GM18526 (cell line): ENCODE measurements around the gene ARHGAP33.

Source experiments
- POLR2A ChIP-seq: IDR thresholded peaks from 3 replicates; pipeline ENCODE4 v1.6.1; 2011; ENCODE audit not compliant: insufficient read length; ENCODE audit errors: extremely low read depth

Gene ARHGAP33

GRCh38 chr19:35746531-35746930 lies 28.8 kb upstream of the ARHGAP33 start:
- no peak for TF ChIP-seq POLR2A

GRCh38 chr19:35748106-35749020 lies 27.0 kb upstream of the ARHGAP33 start, which contains the start of gene LIN37:
LIN37 (plus strand) TSS chr19:35748576; CDS start chr19:35748725, 149 bp downstream.
- peak; percentile 63 for TF ChIP-seq POLR2A

GRCh38 chr19:35750167-35750566 lies 25.2 kb upstream of the ARHGAP33 start:
- TF ChIP-seq POLR2A, result no peak

GRCh38 chr19:35751839-35752745 lies 23.3 kb upstream of the ARHGAP33 start:
- no peak for TF ChIP-seq POLR2A

- no peak for TF ChIP-seq POLR2A
These were observed 22.5 kb upstream of the ARHGAP33 start for GRCh38 chr19:35752746-35753350.

- no peak for TF ChIP-seq POLR2A
These were observed 21.6 kb upstream of the ARHGAP33 start for GRCh38 chr19:35753634-35754369.

GRCh38 chr19:35754370-35755130 lies 20.8 kb upstream of the ARHGAP33 start:
- no peak for TF ChIP-seq POLR2A

GRCh38 chr19:35755131-35755549 lies 20.2 kb upstream of the ARHGAP33 start:
- TF ChIP-seq POLR2A, result no peak

- TF ChIP-seq POLR2A, result no peak
These were observed 19.6 kb upstream of the ARHGAP33 start for GRCh38 chr19:35755550-35756376.

GRCh38 chr19:35756377-35757230 lies 18.8 kb upstream of the ARHGAP33 start, which contains the start of gene HSPB6:
HSPB6 (minus strand) TSS chr19:35757029; CDS start chr19:35757008, 21 bp downstream.
- TF ChIP-seq POLR2A, result no peak

GRCh38 chr19:35757231-35757748 lies 18.1 kb upstream of the ARHGAP33 start:
- no peak for TF ChIP-seq POLR2A
